HUDEP-2 (cell line): ENCODE measurements around the gene APOE.
"Not testable (repeated sequence)": the region's sequence is repeated elsewhere in the genome, so short reads cannot be mapped to it uniquely, and the experiment has no call there.

ENCODE experiments used
- DNase-seq, 76 experiments: peaks; one replicate each; lab custom pipeline; 2025; ENCODE audit not compliant: unreplicated experiment in 76 of 76; lab: John Stamatoyannopoulos, UW

Gene APOE

DNA sequence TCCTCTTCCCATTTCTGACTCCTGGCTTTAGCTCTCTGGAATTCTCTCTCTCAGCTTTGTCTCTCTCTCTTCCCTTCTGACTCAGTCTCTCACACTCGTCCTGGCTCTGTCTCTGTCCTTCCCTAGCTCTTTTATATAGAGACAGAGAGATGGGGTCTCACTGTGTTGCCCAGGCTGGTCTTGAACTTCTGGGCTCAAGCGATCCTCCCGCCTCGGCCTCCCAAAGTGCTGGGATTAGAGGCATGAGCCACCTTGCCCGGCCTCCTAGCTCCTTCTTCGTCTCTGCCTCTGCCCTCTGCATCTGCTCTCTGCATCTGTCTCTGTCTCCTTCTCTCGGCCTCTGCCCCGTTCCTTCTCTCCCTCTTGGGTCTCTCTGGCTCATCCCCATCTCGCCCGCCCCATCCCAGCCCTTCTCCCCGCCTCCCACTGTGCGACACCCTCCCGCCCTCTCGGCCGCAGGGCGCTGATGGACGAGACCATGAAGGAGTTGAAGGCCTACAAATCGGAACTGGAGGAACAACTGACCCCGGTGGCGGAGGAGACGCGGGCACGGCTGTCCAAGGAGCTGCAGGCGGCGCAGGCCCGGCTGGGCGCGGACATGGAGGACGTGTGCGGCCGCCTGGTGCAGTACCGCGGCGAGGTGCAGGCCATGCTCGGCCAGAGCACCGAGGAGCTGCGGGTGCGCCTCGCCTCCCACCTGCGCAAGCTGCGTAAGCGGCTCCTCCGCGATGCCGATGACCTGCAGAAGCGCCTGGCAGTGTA is 2.7 kb downstream of the APOE start:
- DNase-seq: no peak

DNA sequence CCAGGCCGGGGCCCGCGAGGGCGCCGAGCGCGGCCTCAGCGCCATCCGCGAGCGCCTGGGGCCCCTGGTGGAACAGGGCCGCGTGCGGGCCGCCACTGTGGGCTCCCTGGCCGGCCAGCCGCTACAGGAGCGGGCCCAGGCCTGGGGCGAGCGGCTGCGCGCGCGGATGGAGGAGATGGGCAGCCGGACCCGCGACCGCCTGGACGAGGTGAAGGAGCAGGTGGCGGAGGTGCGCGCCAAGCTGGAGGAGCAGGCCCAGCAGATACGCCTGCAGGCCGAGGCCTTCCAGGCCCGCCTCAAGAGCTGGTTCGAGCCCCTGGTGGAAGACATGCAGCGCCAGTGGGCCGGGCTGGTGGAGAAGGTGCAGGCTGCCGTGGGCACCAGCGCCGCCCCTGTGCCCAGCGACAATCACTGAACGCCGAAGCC is 3.3 kb downstream of the APOE start:
- no peak for DNase-seq

DNA sequence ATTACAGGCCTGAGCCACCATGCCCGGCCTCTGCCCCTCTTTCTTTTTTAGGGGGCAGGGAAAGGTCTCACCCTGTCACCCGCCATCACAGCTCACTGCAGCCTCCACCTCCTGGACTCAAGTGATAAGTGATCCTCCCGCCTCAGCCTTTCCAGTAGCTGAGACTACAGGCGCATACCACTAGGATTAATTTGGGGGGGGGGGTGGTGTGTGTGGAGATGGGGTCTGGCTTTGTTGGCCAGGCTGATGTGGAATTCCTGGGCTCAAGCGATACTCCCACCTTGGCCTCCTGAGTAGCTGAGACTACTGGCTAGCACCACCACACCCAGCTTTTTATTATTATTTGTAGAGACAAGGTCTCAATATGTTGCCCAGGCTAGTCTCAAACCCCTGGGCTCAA is 4.2 kb downstream of the APOE start:
- peak in 52 of 76 experiments; percentile 9 to 67 (median 40) for DNase-seq

GRCh38 chr19:44911896-44912295 is 6.3 kb downstream of the APOE start:
- DNase-seq: not testable (repeated sequence)

- DNase-seq: peak in 73 of 76 experiments; percentile 15 to 94 (median 79)
These were observed 7.3 kb downstream of the APOE start for GRCh38 chr19:44912854-44913253.

DNA sequence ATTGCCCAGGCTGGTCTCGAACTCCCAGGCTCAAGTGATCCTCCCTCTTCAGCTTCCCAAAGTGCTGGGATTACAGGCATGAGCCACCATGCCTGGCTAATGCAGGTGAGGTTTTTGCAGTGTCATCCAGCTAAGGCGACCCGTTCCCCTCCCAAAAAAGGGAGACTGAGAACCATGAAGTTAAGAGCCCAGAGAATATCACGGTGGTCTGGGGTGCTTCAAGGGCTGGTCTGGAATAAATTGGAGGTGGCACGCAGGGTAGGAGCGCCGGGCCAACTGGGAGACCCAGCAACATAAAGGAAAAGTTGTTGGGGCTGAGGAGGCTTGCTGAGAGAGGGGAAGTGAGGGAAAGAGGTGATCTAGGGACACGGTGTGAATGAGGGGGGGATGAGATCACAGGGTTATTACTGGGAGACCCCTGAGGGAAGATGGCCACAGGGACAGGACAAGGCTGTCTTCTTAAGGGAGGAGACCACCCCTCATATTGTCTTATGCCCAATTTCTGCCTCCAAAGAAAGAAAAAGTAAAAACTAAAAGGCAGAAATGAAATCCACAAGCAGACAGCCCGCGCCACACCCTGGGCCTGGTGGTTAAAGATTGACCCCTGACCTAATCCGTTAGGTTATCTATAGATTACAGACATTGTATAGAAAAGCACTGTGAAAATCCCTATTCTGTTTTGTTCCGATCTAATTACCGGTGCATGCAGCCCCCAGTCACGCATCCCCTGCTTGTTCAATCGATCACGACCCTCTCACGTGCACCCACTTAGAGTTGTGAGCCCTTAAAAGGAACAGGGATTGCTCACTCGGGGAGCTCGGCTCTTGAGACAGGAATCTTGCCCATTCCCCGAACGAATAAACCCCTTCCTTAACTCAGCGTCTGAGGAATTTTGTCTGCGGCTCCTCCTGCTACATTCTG is 8.2 kb downstream of the APOE start:
- DNase-seq: peak in 71 of 76 experiments; percentile 22 to 85 (median 68)

DNA sequence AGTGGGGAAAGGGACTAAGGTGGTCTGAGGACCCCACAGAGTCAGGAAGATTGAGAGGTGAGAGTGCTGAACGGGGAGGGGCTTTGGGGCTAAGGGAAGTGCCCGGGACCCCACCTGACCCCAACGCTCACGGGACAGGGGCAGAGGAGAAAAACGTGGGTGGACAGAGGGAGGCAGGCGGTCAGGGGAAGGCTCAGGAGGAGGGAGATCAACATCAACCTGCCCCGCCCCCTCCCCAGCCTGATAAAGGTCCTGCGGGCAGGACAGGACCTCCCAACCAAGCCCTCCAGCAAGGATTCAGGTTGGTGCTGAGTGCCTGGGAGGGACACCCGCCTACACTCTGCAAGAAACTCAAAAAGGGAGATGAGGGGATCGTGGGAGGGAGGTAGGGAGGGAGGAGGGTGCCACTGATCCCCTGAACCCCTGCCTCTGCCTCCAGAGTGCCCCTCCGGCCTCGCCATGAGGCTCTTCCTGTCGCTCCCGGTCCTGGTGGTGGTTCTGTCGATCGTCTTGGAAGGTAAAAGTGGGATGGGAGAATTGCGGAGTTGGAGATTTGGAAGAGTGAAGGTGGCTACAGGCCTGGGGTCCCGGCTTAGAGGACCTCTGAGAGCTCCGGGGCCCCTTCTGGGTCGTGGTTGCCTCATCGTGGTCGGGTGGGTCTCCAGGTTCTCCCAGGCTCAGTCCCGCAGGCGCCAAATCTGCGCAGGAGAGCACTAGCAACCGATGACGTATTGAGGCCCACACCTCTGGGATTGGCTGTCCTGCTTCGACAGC is 9.0 kb downstream of the APOE start, which contains the start of gene APOC1:
Gene APOC1 (plus strand): TSS at position 176 of the 774 bp plus-strand sequence. CDS start 284 bp downstream, at position 460.
- peak in 74 of 76 experiments; percentile 4 to 88 (median 74) for DNase-seq

DNA sequence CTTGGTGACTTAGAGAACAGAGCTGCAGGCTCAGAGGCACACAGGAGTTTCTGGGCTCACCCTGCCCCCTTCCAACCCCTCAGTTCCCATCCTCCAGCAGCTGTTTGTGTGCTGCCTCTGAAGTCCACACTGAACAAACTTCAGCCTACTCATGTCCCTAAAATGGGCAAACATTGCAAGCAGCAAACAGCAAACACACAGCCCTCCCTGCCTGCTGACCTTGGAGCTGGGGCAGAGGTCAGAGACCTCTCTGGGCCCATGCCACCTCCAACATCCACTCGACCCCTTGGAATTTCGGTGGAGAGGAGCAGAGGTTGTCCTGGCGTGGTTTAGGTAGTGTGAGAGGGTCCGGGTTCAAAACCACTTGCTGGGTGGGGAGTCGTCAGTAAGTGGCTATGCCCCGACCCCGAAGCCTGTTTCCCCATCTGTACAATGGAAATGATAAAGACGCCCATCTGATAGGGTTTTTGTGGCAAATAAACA is 18.7 kb downstream of the APOE start:
- DNase-seq: no peak

GRCh38 chr19:44925114-44925891 is 19.7 kb downstream of the APOE start:
- peak in 3 of 76 experiments; percentile 24 to 27 (median 25) for DNase-seq

GRCh38 chr19:44926245-44927077 is 20.9 kb downstream of the APOE start:
- not testable (repeated sequence) for DNase-seq

DNA sequence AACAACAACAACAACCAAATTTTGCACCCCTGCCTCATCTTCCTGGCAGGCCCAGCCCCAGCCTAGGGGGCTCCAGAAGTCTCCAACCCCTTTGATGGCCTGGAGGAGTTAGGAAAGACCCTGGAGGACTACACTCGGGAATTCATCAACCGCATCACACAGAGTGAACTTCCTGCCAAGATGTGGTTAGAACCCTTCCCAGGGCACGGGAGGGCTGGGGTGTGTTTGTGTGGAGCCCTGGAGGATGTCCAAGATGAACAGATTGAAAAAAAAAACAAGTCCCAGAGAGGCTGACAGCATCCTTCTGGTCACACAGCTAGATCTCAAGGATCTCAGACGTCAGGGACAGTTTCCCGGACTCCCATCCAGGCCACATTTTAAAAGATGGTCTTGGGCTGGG is 22.1 kb downstream of the APOE start:
- no peak for DNase-seq

GRCh38 chr19:44930088-44930487 is 24.5 kb downstream of the APOE start:
- no peak for DNase-seq

GRCh38 chr19:44931541-44931940 is 25.9 kb downstream of the APOE start:
- DNase-seq: no peak

DNA sequence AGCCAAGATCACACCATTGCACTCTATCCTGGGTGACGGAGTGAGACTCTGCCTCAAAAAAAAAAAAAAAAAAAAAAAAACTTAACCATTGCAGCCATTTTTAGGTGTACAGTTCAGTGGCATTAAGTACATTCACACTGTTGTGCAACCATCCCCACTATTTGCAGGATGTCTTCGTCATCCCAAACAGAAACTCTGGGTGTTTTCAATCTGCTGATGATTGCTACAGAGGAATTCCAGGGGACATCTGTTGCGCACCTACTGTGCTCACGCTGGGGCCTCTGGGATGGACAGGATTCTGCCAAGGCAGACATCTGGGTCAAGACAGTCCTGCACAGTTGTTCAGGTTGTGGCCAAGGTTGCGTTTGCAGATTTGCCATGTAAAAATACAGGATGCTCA is 34.1 kb downstream of the APOE start:
- no peak for DNase-seq

DNA sequence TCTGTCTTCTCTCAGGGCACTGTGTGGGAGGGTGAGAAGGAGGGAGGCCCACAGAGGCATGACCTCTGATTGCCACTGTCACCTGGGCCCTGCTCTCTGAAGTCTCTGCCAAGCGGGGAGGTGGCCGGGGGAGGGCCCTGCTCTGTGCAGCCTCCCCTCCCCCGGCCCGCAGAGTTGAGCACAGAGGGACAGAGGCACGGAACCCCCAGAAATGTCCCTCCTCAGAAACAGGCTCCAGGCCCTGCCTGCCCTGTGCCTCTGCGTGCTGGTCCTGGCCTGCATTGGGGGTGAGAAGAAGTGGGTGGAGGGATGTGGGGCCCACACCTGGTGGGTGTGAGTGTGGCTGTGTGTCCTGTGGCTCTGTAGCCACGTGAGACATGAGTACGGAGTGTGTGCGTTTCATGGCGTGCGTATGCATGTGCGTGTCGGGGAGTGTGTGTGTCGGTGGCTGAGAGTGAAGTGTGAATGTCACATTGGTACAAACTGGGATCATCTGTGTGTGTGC is 36.5 kb downstream of the APOE start, which contains the start of gene APOC4:
Gene APOC4 (plus strand): TSS at position 171 of the 505 bp plus-strand sequence. CDS start 41 bp downstream, at position 212.
- peak in 13 of 76 experiments; percentile 9 to 50 (median 23) for DNase-seq

- DNase-seq: peak in 73 of 76 experiments; percentile 32 to 96 (median 83)
These were observed 38.2 kb downstream of the APOE start for GRCh38 chr19:44943801-44944249.

GRCh38 chr19:44947041-44947581 is 41.5 kb downstream of the APOE start:
- DNase-seq: no peak

GRCh38 chr19:44948237-44948636 is 42.6 kb downstream of the APOE start:
- no peak for DNase-seq
